OCI-LY7 (cell line): ENCODE data around the gene RHBDL1. TPM values are rescaled to one million over a fixed set of nuclear protein-coding genes. Genes with fewer than 3 reads are reported as not detected.

ENCODE experiments used
- BruUV-seq: library from RNA; stranded (reverse); fragments of 400-500 nt; replicated peaks from 2 replicates; lab custom pipeline; 2021; lab: Mats Ljungman, UMichigan
- CTCF ChIA-PET: fragments of 300-600 bp; sonication (Branson Sonifier 250); formaldehyde crosslinking; loops from one replicate; lab custom pipeline; 2022; ENCODE audit warnings: antibody characterized with exemption; ENCODE audit not compliant: unreplicated experiment; lab: Charles Lee
- POLR2A ChIA-PET: fragments of 300-600 bp; sonication (Branson Sonifier 250); formaldehyde crosslinking; loops from one replicate; lab custom pipeline; 2022; ENCODE audit warnings: antibody characterized with exemption; lab: Charles Lee
- DNase-seq: peaks from one replicate; pipeline ENCODE4 v3.0.0-alpha.2; 2015; ENCODE audit warnings: low spot score
- H2AFZ ChIP-seq: fragments of 200-600 bp; sonication (generic), shearing (Covaris generic); 2 replicates; pipeline ENCODE4 v1.6.1; 2014; ENCODE audit warnings: mild to moderate bottlenecking, antibody characterized with exemption, low read length, moderate library complexity
- H3K27ac ChIP-seq: fragments of 200-600 bp; sonication (generic); 2 replicates; pipeline ENCODE4 v1.5.1; 2014; ENCODE audit warnings: mixed run types, low read depth, mild to moderate bottlenecking, moderate library complexity, low read length, inconsistent platforms; ENCODE audit not compliant: poor library complexity, severe bottlenecking
- H3K36me3 ChIP-seq: fragments of 200-600 bp; sonication (generic); 2 replicates; pipeline ENCODE4 v1.6.1; 2014; ENCODE audit warnings: mild to moderate bottlenecking, antibody characterized with exemption, low read length, moderate library complexity, mixed read lengths; ENCODE audit not compliant: insufficient read depth
- H3K4me1 ChIP-seq: fragments of 200-600 bp; sonication (generic); 2 replicates; pipeline ENCODE4 v1.5.1; 2014; ENCODE audit warnings: mild to moderate bottlenecking, low read length; ENCODE audit not compliant: insufficient read depth, poor library complexity, severe bottlenecking
- H3K4me2 ChIP-seq: fragments of 200-600 bp; sonication (generic); 2 replicates; pipeline ENCODE4 v1.6.1; 2014; ENCODE audit warnings: mild to moderate bottlenecking, low read length
- H3K4me3 ChIP-seq: fragments of 200-600 bp; sonication (generic); 2 replicates; pipeline ENCODE4 v1.5.1; 2014; ENCODE audit warnings: mild to moderate bottlenecking, low read depth, low read length; ENCODE audit not compliant: poor library complexity, severe bottlenecking
- H3K79me2 ChIP-seq: fragments of 200-600 bp; sonication (generic); 2 replicates; pipeline ENCODE4 v1.6.1; 2016; ENCODE audit warnings: low read depth, mild to moderate bottlenecking, low read length, moderate library complexity, mixed read lengths; ENCODE audit not compliant: insufficient read depth
- H3K9me2 ChIP-seq: fragments of 200-600 bp; sonication (generic); 2 replicates; pipeline ENCODE4 v1.6.1; 2016; ENCODE audit warnings: mild to moderate bottlenecking, low read length, mixed read lengths; ENCODE audit not compliant: insufficient read depth
- H3K9me3 ChIP-seq: fragments of 200-600 bp; sonication (generic); 2 replicates; pipeline ENCODE4 v1.6.1; 2014; ENCODE audit warnings: mild to moderate bottlenecking, mixed run types, low read length, mixed read lengths
- H4K20me1 ChIP-seq: fragments of 200-600 bp; sonication (generic); 2 replicates; pipeline ENCODE4 v1.6.1; 2014; ENCODE audit warnings: mild to moderate bottlenecking, antibody characterized with exemption, low read length, moderate library complexity, mixed read lengths; ENCODE audit not compliant: insufficient read depth
- CTCF ChIP-seq: fragments of 200-600 bp; sonication (generic); conservative IDR thresholded peaks from 2 replicates; pipeline ENCODE4 v1.5.1; 2014; ENCODE audit warnings: mild to moderate bottlenecking, antibody characterized with exemption, low read length, moderate library complexity, mixed read lengths
- EZH2phosphoT487 ChIP-seq: fragments of 200-600 bp; sonication (generic); IDR thresholded peaks from 2 replicates; pipeline ENCODE4 v1.6.1; 2018; ENCODE audit warnings: low read depth, borderline replicate concordance, mild to moderate bottlenecking, mixed run types, antibody characterized with exemption, low read length, moderate library complexity, mixed read lengths
- intact Hi-C: fragments of 100-400 bp; cut with micrococcal nuclease; formaldehyde crosslinking; loops from one replicate; pipeline ENCODE4 v1.10.0; 2022; ENCODE audit not compliant: unreplicated experiment
- total RNA-seq, 2 experiments: library from RNA; depleted of rRNA in 1 of 2; stranded (reverse); fragments of >200 nt in 1 of 2; shearing (Covaris generic) in 1 of 2; gene quantifications; 2 replicates each; pipeline ENCODE4 v1.2.3, GENCODE V29; 2014 to 2022

The RHBDL1 gene
- total RNA-seq, 2 experiments from 2014 or later, result 4.2 TPM

GRCh38 chr16:725463-726187, 50.2 kb downstream of the RHBDL1 start:
- CTCF ChIA-PET, result no interaction called here
- Histone ChIP-seq H3K27ac (peak overlapping the region; percentile 71), H3K4me2 (peak overlapping the region; percentile 100), H3K4me1 (peaks cover 48% of the 10 kb centered on the region), H3K79me2 (no peaks in the 10 kb centered on the region), H4K20me1 (no peaks in the 10 kb centered on the region), H3K9me3 (no peaks in the 10 kb centered on the region), H2AFZ (no peak overlapping the region), H3K36me3 (peaks cover 23% of the 10 kb centered on the region; the same call in 1 of the 2 replicates), H3K4me3 (no peak overlapping the region), H3K9me2 (no peaks in the 10 kb centered on the region)
- intact Hi-C loops, result no loop called here
- no peak for DNase-seq
- BruUV-seq, result no TSS peak
- POLR2A ChIA-PET, result interaction anchor here (1.7 kb wide), 1 partner anchor 11 kb away, joined by 6 read pairs; no protein-coding TSS in a partner anchor
- no peak for TF ChIP-seq CTCF
- no peak for TF ChIP-seq EZH2phosphoT487

GRCh38 chr16:726188-726437, 50.6 kb downstream of the RHBDL1 start:
- Histone ChIP-seq H3K9me3 (no peaks in the 10 kb centered on the region), H3K79me2 (no peaks in the 10 kb centered on the region), H3K27ac (peak overlapping the region; percentile 71), H3K4me1 (peaks cover 48% of the 10 kb centered on the region), H3K4me3 (peak overlapping the region; percentile 86), H2AFZ (no peak overlapping the region), H3K9me2 (no peaks in the 10 kb centered on the region), H3K4me2 (peak overlapping the region; percentile 100), H4K20me1 (no peaks in the 10 kb centered on the region), H3K36me3 (peaks cover 28% of the 10 kb centered on the region; the same call in 1 of the 2 replicates)
- intact Hi-C loops, result no loop called here
- TF ChIP-seq EZH2phosphoT487, result no peak
- TF ChIP-seq CTCF, result no peak
- no peak for DNase-seq
- ChIA-PET CTCF (no interaction called here), POLR2A (interaction anchor here (1.7 kb wide), 1 partner anchor 11 kb away, joined by 6 read pairs; no protein-coding TSS in a partner anchor)
- no TSS peak for BruUV-seq
